HG02870 (cell line): ENCODE measurements around the gene ELFN1.

Source experiments
- ATAC-seq: cut with Tn5 transposase; IDR thresholded peaks from one replicate; pipeline ENCODE4 v1.9.1; 2021; ENCODE audit warnings: mild to moderate bottlenecking, moderate library complexity; ENCODE audit not compliant: unreplicated experiment

Gene ELFN1

DNA sequence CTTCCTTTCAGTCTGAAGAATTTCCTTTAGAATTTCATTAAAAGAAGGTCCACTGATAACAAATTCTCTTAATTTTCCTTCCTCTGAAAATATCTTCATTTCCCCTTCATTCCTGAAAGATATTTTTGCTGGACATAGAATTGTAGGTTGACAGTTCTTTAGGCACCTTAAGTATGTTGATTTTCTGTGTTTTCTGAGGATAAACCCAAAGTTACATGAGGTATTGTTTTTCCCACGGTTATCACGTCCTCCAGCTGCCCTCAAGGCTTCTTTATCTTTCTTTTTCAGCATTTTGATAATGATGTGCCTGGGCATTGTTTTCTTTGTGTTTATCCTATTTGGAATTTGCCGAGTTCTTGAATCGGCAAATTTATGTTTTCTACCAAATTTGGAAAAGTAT, 105.3 kb downstream of the ELFN1 start:
- no peak for ATAC-seq

GRCh38 chr7:1777122-1777521, 107.0 kb downstream of the ELFN1 start:
- ATAC-seq: no peak

- ATAC-seq: no peak
These were observed 109.4 kb downstream of the ELFN1 start for GRCh38 chr7:1779445-1779844.

DNA sequence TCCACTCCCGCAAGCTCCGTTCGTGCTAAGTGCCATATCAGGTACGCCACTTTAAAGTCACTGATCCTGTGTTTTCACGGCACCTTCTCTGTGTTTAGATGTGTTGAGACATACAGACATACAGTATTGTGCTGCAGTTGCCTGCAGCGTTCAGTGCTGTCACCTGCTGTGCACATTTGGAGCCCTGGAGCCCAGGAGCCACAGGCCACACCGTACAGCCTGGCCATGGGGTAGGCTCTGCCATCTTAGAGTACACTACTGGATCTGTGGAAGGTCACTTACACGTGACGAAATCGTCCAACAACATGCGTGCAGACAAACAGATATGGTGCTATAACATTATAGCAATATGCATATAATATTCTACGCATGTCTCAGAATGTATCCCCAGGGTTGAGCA, 111.3 kb downstream of the ELFN1 start:
- ATAC-seq: no peak

GRCh38 chr7:1785839-1786238, 115.8 kb downstream of the ELFN1 start:
- ATAC-seq: no peak

GRCh38 chr7:1787241-1787640, 117.2 kb downstream of the ELFN1 start:
- no peak for ATAC-seq

GRCh38 chr7:1787681-1788235, 117.7 kb downstream of the ELFN1 start:
- no peak for ATAC-seq

DNA sequence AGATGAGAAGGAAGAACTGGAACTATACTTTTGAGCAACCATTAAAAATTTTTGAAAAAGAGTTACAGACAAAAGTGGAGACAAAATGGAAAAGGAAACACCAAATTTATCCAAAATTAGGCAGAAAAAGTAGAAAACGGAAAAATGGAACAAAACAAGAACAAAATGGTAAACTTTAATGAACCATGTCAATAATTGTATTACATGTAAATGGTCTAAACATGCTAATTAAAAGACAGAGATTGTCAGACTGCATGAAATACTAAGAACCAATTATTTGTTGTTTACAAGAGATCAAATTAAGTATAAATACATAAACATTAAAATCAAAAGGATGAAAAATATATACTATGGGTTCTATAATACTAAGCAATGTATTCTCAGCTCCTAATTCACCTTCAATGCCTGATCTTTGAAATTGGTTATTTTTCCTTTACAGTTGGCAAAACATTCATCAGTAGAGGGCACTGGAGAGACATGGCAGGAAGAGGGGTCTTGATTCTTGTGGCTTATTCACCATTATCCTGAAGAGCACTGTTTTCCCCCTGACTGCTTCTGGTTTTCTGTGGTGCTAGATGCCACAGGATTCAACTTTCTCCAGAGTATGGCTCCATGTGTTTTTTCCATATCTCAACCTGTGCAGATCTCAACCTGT, 124.9 kb downstream of the ELFN1 start:
- ATAC-seq: no peak
